Peyer's patch (tissue), 4 donors: ENCODE results near the gene ANTXRL. TPM values are rescaled to one million over a fixed set of nuclear protein-coding genes. Genes with fewer than 3 reads are reported as not detected.
"Not testable (repeated sequence)": the region's sequence is repeated elsewhere in the genome, so short reads cannot be mapped to it uniquely, and the experiment has no call there.

Experiments used
- DNase-seq, 3 donors: peaks; one replicate each; pipeline ENCODE4 v3.0.0-alpha.2; 2017 to 2019
- H3K27ac ChIP-seq, 4 donors: fragments of 200-600 bp; sonication (generic); one replicate each; pipeline ENCODE4 v1.5.1; 2016 to 2019
- H3K27me3 ChIP-seq, 2 donors: fragments of 200-600 bp; sonication (generic); one replicate each; pipeline ENCODE4 v1.5.1; 2019
- H3K36me3 ChIP-seq, 3 donors: fragments of 200-600 bp; sonication (generic); one replicate each; pipeline ENCODE4 v1.5.1; 2016 to 2019
- H3K4me1 ChIP-seq, 4 donors: fragments of 200-600 bp; sonication (generic); one replicate each; pipeline ENCODE4 v1.5.1; 2016 to 2019
- H3K4me3 ChIP-seq, 4 donors: fragments of 200-600 bp; sonication (generic); 1 replicate in 3 of 4; 2 replicates in 1 of 4; pipeline ENCODE4 v1.5.1; 2016 to 2019; ENCODE audit warnings: mild to moderate bottlenecking in 1 of 4
- H3K9me3 ChIP-seq, 4 donors: fragments of 200-600 bp; sonication (generic); one replicate each; pipeline ENCODE4 v1.5.1; 2016 to 2019; ENCODE audit warnings: mild to moderate bottlenecking in 1 of 4
- POLR2A ChIP-seq, 2 donors: fragments of 450-650 bp; IDR thresholded peaks; one replicate each; pipeline ENCODE4 v1.5.1; 2017; ENCODE audit warnings: antibody characterized with exemption in 2 of 2, mild to moderate bottlenecking in 2 of 2, moderate library complexity in 2 of 2
- total RNA-seq, 4 donors: library from RNA; depleted of rRNA; stranded (reverse); fragments of >200 nt; gene quantifications; one replicate each; pipeline ENCODE4 v1.1.0, GENCODE V29; 2016
- TF ChIP-seq, protein P1 (sequence below), 6 experiments: fragments of 450-650 bp in 4 of 6; fragments of 200-600 bp in 2 of 6; sonication (generic) in 1 of 6; IDR thresholded peaks; one replicate each; pipeline ENCODE4 v1.5.1; 2017 to 2019; ENCODE audit warnings: antibody characterized with exemption in 6 of 6, mild to moderate bottlenecking in 3 of 6, moderate library complexity in 1 of 6

The ANTXRL gene
- total RNA-seq, 4 donors from 2014 or later: not detected

GRCh38 chr10:46301721-46302479 lies 15.1 kb downstream of the ANTXRL start:
- Histone ChIP-seq H3K27ac (no peak overlapping the region), H3K27me3 (no peaks in the 10 kb centered on the region), H3K36me3 (no peaks in the 10 kb centered on the region), H3K4me3 (no peak overlapping the region), H3K4me1 (peaks cover 0 to 5% (median 2%) of the 10 kb centered on the region in 4 donors), H3K9me3 (no peaks in the 10 kb centered on the region)
- DNase-seq: peak in 1 of 3 donors; percentile 5
- TF ChIP-seq, protein P1, sequence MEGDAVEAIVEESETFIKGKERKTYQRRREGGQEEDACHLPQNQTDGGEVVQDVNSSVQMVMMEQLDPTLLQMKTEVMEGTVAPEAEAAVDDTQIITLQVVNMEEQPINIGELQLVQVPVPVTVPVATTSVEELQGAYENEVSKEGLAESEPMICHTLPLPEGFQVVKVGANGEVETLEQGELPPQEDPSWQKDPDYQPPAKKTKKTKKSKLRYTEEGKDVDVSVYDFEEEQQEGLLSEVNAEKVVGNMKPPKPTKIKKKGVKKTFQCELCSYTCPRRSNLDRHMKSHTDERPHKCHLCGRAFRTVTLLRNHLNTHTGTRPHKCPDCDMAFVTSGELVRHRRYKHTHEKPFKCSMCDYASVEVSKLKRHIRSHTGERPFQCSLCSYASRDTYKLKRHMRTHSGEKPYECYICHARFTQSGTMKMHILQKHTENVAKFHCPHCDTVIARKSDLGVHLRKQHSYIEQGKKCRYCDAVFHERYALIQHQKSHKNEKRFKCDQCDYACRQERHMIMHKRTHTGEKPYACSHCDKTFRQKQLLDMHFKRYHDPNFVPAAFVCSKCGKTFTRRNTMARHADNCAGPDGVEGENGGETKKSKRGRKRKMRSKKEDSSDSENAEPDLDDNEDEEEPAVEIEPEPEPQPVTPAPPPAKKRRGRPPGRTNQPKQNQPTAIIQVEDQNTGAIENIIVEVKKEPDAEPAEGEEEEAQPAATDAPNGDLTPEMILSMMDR (IDR thresholded peaks at IDR 0.05): no peak
- no peak for TF ChIP-seq POLR2A (IDR thresholded peaks at IDR 0.05)

- not testable (repeated sequence) for H3K4me3 ChIP-seq, H3K9me3 ChIP-seq, H3K27me3 ChIP-seq, H3K27ac ChIP-seq, H3K36me3 ChIP-seq, H3K4me1 ChIP-seq
- peak in 1 of 3 donors; percentile 22 for DNase-seq
These were observed 16.1 kb downstream of the ANTXRL start for GRCh38 chr10:46302765-46303352.

DNA sequence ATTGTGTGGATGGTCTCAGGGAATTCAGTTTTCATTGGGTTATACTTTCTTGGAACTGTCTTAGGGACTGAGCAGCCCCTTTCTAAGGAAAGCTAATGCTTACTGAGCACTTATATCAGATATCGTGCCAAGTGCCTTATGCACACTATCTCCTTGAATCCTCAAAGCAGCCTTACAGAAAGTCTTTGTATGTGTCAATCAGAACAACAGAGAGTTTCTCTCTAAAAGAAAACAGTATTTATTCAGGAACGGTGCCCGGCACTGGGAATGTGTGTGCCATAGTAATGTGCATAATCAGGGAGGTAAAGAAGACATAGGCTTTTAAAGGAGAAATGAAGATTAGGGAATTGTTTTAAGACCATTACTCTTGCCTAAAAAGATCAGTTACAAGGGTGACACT lies 17.3 kb downstream of the ANTXRL start:
- no peak for TF ChIP-seq POLR2A (IDR thresholded peaks at IDR 0.05)
- TF ChIP-seq, protein P1 (IDR thresholded peaks at IDR 0.05): no peak
- H3K4me3 ChIP-seq: no peak overlapping the region
- no peaks in the 10 kb centered on the region for H3K36me3 ChIP-seq
- H3K9me3 ChIP-seq: no peaks in the 10 kb centered on the region
- DNase-seq: no peak
- no peaks in the 10 kb centered on the region for H3K27me3 ChIP-seq
- peaks cover 0 to 5% (median 2%) of the 10 kb centered on the region in 4 donors for H3K4me1 ChIP-seq
- H3K27ac ChIP-seq: no peak overlapping the region

GRCh38 chr10:46304671-46305070 lies 17.9 kb downstream of the ANTXRL start:
- not testable (repeated sequence) for H3K9me3 ChIP-seq, H3K36me3 ChIP-seq, H3K27ac ChIP-seq, DNase-seq, H3K4me1 ChIP-seq, H3K27me3 ChIP-seq, H3K4me3 ChIP-seq

DNA sequence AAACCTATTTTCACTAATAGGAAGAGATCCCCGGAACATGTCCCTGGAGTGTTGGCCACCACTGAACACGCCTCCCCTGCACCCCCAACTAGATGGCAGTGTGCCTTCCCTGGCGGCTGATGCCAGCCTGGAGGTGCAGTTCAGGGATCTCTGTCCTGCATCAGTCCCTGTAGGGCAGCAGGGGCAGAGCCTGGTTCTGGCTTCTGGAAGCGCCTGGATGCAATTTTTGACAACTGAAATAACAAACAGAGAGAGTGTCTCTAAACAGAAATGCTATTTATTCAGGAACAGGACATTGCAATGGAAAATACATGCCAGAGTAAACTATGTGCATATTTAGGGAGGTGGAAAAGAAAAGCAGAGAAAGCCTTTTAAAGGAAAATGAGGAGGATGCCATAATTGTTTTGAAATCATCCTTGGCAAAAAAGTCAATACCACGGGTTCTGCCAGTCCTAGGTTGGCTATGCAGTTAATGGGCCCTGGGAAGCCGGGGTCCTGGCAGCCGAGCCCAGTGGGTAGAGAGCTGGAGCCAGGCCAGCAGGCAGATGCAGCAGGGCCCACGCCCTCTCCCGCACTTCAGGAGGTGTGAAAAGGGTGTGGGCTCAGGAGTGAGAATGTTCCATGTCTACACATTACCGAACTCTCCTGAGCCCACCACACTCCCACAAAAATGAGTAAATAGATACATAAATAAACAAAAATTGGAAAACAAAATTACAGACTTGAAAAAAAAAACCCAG lies 18.5 kb downstream of the ANTXRL start:
- TF ChIP-seq, protein P1 (IDR thresholded peaks at IDR 0.05): peak in 1 of 6 experiments; percentile 3
- no peak for TF ChIP-seq POLR2A (IDR thresholded peaks at IDR 0.05)
- no peak for DNase-seq
- no peak overlapping the region for H3K4me3 ChIP-seq
- no peaks in the 10 kb centered on the region for H3K9me3 ChIP-seq
- H3K27me3 ChIP-seq: no peaks in the 10 kb centered on the region
- H3K36me3 ChIP-seq: no peaks in the 10 kb centered on the region
- peaks cover 0 to 2% (median 0%) of the 10 kb centered on the region in 4 donors for H3K4me1 ChIP-seq
- no peak overlapping the region for H3K27ac ChIP-seq

- Histone ChIP-seq H3K4me1 (no peaks in the 10 kb centered on the region), H3K27me3 (no peaks in the 10 kb centered on the region), H3K9me3 (no peaks in the 10 kb centered on the region), H3K27ac (no peak overlapping the region), H3K4me3 (no peak overlapping the region), H3K36me3 (no peaks in the 10 kb centered on the region)
- TF ChIP-seq POLR2A (IDR thresholded peaks at IDR 0.05): no peak
- TF ChIP-seq, protein P1 (IDR thresholded peaks at IDR 0.05): no peak
- no peak for DNase-seq
These were observed 19.2 kb downstream of the ANTXRL start for GRCh38 chr10:46305986-46306385.
